H9 (cell line): ENCODE measurements around the gene SNX32. TPM values are rescaled to one million over a fixed set of nuclear protein-coding genes. Genes with fewer than 3 reads are reported as not detected.

Source experiments
- DNase-seq: peaks from one replicate; pipeline ENCODE4 v3.0.0-alpha.2; 2017
- H2AFZ ChIP-seq: one replicate; pipeline ENCODE4 v1.6.1; 2013; ENCODE audit warnings: mild to moderate bottlenecking, low read length, control low read depth, moderate library complexity
- H2AK5ac ChIP-seq: 2 replicates; pipeline ENCODE4 v1.6.1; 2013; ENCODE audit warnings: low read length, control low read depth, mixed read lengths; ENCODE audit not compliant: insufficient read length
- H2BK120ac ChIP-seq: one replicate; pipeline ENCODE4 v1.6.1; 2013; ENCODE audit warnings: low read depth, mild to moderate bottlenecking, low read length, control low read depth, inconsistent platforms; ENCODE audit not compliant: poor library complexity, severe bottlenecking
- H2BK12ac ChIP-seq: 2 replicates; pipeline ENCODE4 v1.6.1; 2013; ENCODE audit warnings: low read length, control low read depth, mixed read lengths, low read depth; ENCODE audit not compliant: insufficient read length
- H2BK15ac ChIP-seq: 2 replicates; pipeline ENCODE4 v1.6.1; 2013; ENCODE audit warnings: low read depth, low read length, control low read depth
- H2BK20ac ChIP-seq: one replicate; pipeline ENCODE4 v1.6.1; 2013; ENCODE audit warnings: low read depth, mild to moderate bottlenecking, low read length, control low read depth, inconsistent platforms; ENCODE audit not compliant: poor library complexity, severe bottlenecking
- H2BK5ac ChIP-seq: 2 replicates; pipeline ENCODE4 v1.6.1; 2013; ENCODE audit warnings: low read length, control low read depth, mixed read lengths; ENCODE audit not compliant: insufficient read length
- H3K14ac ChIP-seq: 2 replicates; pipeline ENCODE4 v1.6.1; 2013; ENCODE audit warnings: low read length, control low read depth; ENCODE audit not compliant: insufficient read depth
- H3K18ac ChIP-seq: 2 replicates; pipeline ENCODE4 v1.6.1; 2013; ENCODE audit warnings: low read depth, mild to moderate bottlenecking, mixed read lengths, low read length, control low read depth; ENCODE audit not compliant: insufficient read length
- H3K23ac ChIP-seq: 2 replicates; pipeline ENCODE4 v1.6.1; 2013; ENCODE audit warnings: low read length, control low read depth, mixed read lengths, low read depth; ENCODE audit not compliant: insufficient read length
- H3K23me2 ChIP-seq: 2 replicates; pipeline ENCODE4 v1.6.1; 2013; ENCODE audit warnings: low read depth, mild to moderate bottlenecking, mixed read lengths, low read length, control low read depth; ENCODE audit not compliant: insufficient read length, poor library complexity, severe bottlenecking
- H3K27ac ChIP-seq: 2 replicates; pipeline ENCODE4 v1.5.1; 2013; ENCODE audit warnings: low read length, control low read depth, mixed read lengths, low read depth; ENCODE audit not compliant: insufficient read length
- H3K27me3 ChIP-seq: 2 replicates; pipeline ENCODE4 v1.6.1; 2013; ENCODE audit warnings: low read length, control low read depth, inconsistent platforms; ENCODE audit not compliant: insufficient read depth
- H3K4ac ChIP-seq: 2 replicates; pipeline ENCODE4 v1.6.1; 2013; ENCODE audit warnings: low read depth, mild to moderate bottlenecking, control low read depth, inconsistent platforms, low read length, moderate library complexity
- H3K4me1 ChIP-seq: 2 replicates; pipeline ENCODE4 v1.6.1; 2013; ENCODE audit warnings: low read length, control low read depth, inconsistent platforms; ENCODE audit not compliant: insufficient read depth
- H3K4me2 ChIP-seq: 2 replicates; pipeline ENCODE4 v1.6.1; 2013; ENCODE audit warnings: low read length, control low read depth, mixed read lengths; ENCODE audit not compliant: insufficient read length, insufficient read depth
- H3K56ac ChIP-seq: 2 replicates; pipeline ENCODE4 v1.6.1; 2013; ENCODE audit warnings: low read depth, mild to moderate bottlenecking, mixed read lengths, low read length, control low read depth; ENCODE audit not compliant: insufficient read length
- H3K79me1 ChIP-seq: 2 replicates; pipeline ENCODE4 v1.6.1; 2013; ENCODE audit warnings: low read depth, mild to moderate bottlenecking, moderate library complexity, low read length, control low read depth, inconsistent platforms; ENCODE audit not compliant: insufficient read depth, poor library complexity, severe bottlenecking
- H3K79me2 ChIP-seq: 2 replicates; pipeline ENCODE4 v1.6.1; 2013; ENCODE audit warnings: low read length, control low read depth, inconsistent platforms; ENCODE audit not compliant: insufficient read depth
- H3K9ac ChIP-seq: 2 replicates; pipeline ENCODE4 v1.6.1; 2013; ENCODE audit warnings: low read length, control low read depth, mixed read lengths; ENCODE audit not compliant: insufficient read length; ENCODE audit errors: extremely low read depth
- H3K9me3 ChIP-seq: one replicate; pipeline ENCODE4 v1.6.1; 2013; ENCODE audit warnings: low read depth, low read length, inconsistent platforms; ENCODE audit not compliant: control insufficient read depth
- H3T11ph ChIP-seq: one replicate; pipeline ENCODE4 v1.6.1; 2013; ENCODE audit warnings: mild to moderate bottlenecking, low read length, control low read depth, inconsistent platforms
- H4K20me1 ChIP-seq: one replicate; pipeline ENCODE4 v1.6.1; 2013; ENCODE audit not compliant: control insufficient read depth, insufficient read length, insufficient read depth
- H4K5ac ChIP-seq: 2 replicates; pipeline ENCODE4 v1.6.1; 2013; ENCODE audit warnings: low read depth, mild to moderate bottlenecking, mixed read lengths, low read length, control low read depth; ENCODE audit not compliant: insufficient read length
- H4K8ac ChIP-seq: replicated peaks from 2 replicates; pipeline ENCODE4 v1.6.1; 2013; ENCODE audit warnings: low read length, control low read depth, mixed read lengths, low read depth; ENCODE audit not compliant: insufficient read length
- H4K91ac ChIP-seq: 2 replicates; pipeline ENCODE4 v1.6.1; 2013; ENCODE audit warnings: low read depth, mild to moderate bottlenecking, moderate library complexity, mixed read lengths, low read length, control low read depth; ENCODE audit not compliant: insufficient read length
- H3K27ac Mint-ChIP-seq, 3 experiments: 2 replicates in 2 of 3; 3 replicates in 1 of 3; pipeline ENCODE4 v1.8.0; 2020 to 2021; ENCODE audit warnings: mixed read lengths in 3 of 3, mild to moderate bottlenecking in 1 of 3, moderate library complexity in 1 of 3
- H3K27me3 Mint-ChIP-seq: 2 replicates; pipeline ENCODE4 v1.8.0; 2021; ENCODE audit warnings: low read depth, mild to moderate bottlenecking, moderate library complexity, mixed read lengths
- H3K36me3 Mint-ChIP-seq, 3 experiments: 2 replicates in 2 of 3; 3 replicates in 1 of 3; pipeline ENCODE4 v1.8.0; 2020 to 2021; ENCODE audit warnings: low read depth in 3 of 3, mixed read lengths in 3 of 3; ENCODE audit not compliant: insufficient read depth in 1 of 3
- H3K4me1 Mint-ChIP-seq, 2 experiments: 2 replicates each; pipeline ENCODE4 v1.8.0; 2020; ENCODE audit warnings: mixed read lengths in 2 of 2
- H3K4me3 Mint-ChIP-seq, 2 experiments: 2 replicates in 1 of 2; 3 replicates in 1 of 2; pipeline ENCODE4 v1.8.0; 2020 to 2021; ENCODE audit warnings: mild to moderate bottlenecking in 2 of 2, mixed read lengths in 2 of 2, moderate library complexity in 1 of 2
- H3K9me3 Mint-ChIP-seq, 2 experiments: 2 replicates in 1 of 2; 3 replicates in 1 of 2; pipeline ENCODE4 v1.8.0; 2020; ENCODE audit warnings: mild to moderate bottlenecking in 2 of 2, mixed read lengths in 2 of 2, moderate library complexity in 1 of 2
- WGBS: extraction: QIAGEN DNeasy Blood & Tissue Kit; methylation state at CpG from one replicate; pipeline ENCODE4 v1.1.7; 2013; ENCODE audit warnings: missing lambda C conversion rate, low lambda C conversion rate, mixed read lengths; ENCODE audit not compliant: insufficient read length; ENCODE audit errors: extremely low coverage; 5-methylcytosine and 5-hydroxymethylcytosine counted together
- total RNA-seq: library from RNA; stranded (reverse); gene quantifications from 2 replicates; pipeline ENCODE4 v1.2.1, GENCODE V29; 2021
- TF ChIP-seq, protein P1 (sequence below): fragments of 200-600 bp; sonication (generic); conservative IDR thresholded peaks from 3 replicates; pipeline ENCODE4 v1.8.0; 2021; ENCODE audit warnings: antibody characterized with exemption, mild to moderate bottlenecking

The SNX32 gene
- total RNA-seq, 1 experiment from 2014 or later: 1.2 TPM

DNA sequence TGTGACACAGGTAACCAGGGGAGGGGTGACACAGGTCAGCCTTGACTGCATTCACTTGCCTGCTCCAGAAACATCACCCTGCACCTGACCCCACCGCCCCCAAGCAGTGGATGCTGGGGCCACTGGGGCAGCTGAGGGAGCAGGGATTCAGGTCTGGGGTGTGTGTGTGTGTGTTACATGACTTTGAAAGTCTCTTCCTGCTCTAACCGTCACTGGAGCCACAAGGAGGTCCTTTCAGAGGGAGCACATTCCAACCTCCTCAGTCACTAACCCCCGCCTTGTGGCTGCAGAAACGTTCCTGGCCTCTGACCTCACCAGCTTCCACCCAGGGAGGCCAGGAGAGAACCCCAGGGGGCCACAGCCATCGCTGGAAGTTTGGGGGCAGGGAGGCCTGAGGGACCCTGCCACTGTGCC, 69.3 kb downstream of the SNX32 start:
- no peaks in the 10 kb centered on the region for H3K9me3 ChIP-seq
- no peaks in the 10 kb centered on the region for H3K79me2 ChIP-seq
- H3K27me3 ChIP-seq: peaks cover 17% of the 10 kb centered on the region; the same call in 1 of the 2 replicates
- H3K18ac ChIP-seq: no peak overlapping the region
- no peaks in the 10 kb centered on the region for H3K4me1 ChIP-seq
- H4K5ac ChIP-seq: no peak overlapping the region
- H3K4me3 Mint-ChIP-seq: no peak overlapping the region; a peak in 1 of 5 replicates
- H3K23ac ChIP-seq: no peak overlapping the region
- H3K36me3 Mint-ChIP-seq: no peaks in the 10 kb centered on the region
- no peak overlapping the region for H3K4ac ChIP-seq
- no peak overlapping the region for H2BK120ac ChIP-seq
- H3K27ac Mint-ChIP-seq: no peak overlapping the region
- no peaks in the 10 kb centered on the region; a peak in 1 of 5 replicates for H3K9me3 Mint-ChIP-seq
- H2BK20ac ChIP-seq: no peak overlapping the region
- no peaks in the 10 kb centered on the region for H4K20me1 ChIP-seq
- no peak overlapping the region for H3K4me2 ChIP-seq
- no peak overlapping the region for H3T11ph ChIP-seq
- H3K56ac ChIP-seq: no peak overlapping the region
- peaks cover 14 to 17% of the 10 kb centered on the region in 2 experiments for H3K4me1 Mint-ChIP-seq
- H3K79me1 ChIP-seq: no peaks in the 10 kb centered on the region
- no peak overlapping the region for H4K8ac ChIP-seq
- no peak overlapping the region for H2AK5ac ChIP-seq
- H2BK5ac ChIP-seq: no peak overlapping the region
- peaks cover 9% of the 10 kb centered on the region for H3K23me2 ChIP-seq
- peak; percentile 70 for DNase-seq
- H3K27ac ChIP-seq: no peak overlapping the region
- no peak overlapping the region for H3K9ac ChIP-seq
- H2BK12ac ChIP-seq: no peak overlapping the region
- no peak overlapping the region for H2AFZ ChIP-seq
- H4K91ac ChIP-seq: no peak overlapping the region
- peaks cover 88% of the 10 kb centered on the region for H3K27me3 Mint-ChIP-seq
- no peak overlapping the region for H3K14ac ChIP-seq
- WGBS: no CpG with 5 or more reads among the region's 5 CpGs
- TF ChIP-seq, protein P1, sequence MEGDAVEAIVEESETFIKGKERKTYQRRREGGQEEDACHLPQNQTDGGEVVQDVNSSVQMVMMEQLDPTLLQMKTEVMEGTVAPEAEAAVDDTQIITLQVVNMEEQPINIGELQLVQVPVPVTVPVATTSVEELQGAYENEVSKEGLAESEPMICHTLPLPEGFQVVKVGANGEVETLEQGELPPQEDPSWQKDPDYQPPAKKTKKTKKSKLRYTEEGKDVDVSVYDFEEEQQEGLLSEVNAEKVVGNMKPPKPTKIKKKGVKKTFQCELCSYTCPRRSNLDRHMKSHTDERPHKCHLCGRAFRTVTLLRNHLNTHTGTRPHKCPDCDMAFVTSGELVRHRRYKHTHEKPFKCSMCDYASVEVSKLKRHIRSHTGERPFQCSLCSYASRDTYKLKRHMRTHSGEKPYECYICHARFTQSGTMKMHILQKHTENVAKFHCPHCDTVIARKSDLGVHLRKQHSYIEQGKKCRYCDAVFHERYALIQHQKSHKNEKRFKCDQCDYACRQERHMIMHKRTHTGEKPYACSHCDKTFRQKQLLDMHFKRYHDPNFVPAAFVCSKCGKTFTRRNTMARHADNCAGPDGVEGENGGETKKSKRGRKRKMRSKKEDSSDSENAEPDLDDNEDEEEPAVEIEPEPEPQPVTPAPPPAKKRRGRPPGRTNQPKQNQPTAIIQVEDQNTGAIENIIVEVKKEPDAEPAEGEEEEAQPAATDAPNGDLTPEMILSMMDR: no peak
- no peak overlapping the region for H2BK15ac ChIP-seq

Other genes with a start within 250 kb of the SNX32 start
- 1.8 and 2.8 TPM in 2 replicates for gene KCNK7, start 238.2 kb upstream of the SNX32 start, total RNA-seq
- gene MAP3K11, start 219.7 kb upstream of the SNX32 start, total RNA-seq: 57.9 and 61.1 TPM in 2 replicates
- 48.3 and 50.5 TPM in 2 replicates for gene PCNX3, start 218.2 kb upstream of the SNX32 start, total RNA-seq
- 32.0 and 37.4 TPM in 2 replicates for gene SIPA1, start 195.9 kb upstream of the SNX32 start, total RNA-seq
- 43.3 and 48.8 TPM in 2 replicates for gene RELA, start 171.0 kb upstream of the SNX32 start, total RNA-seq
- 56.7 and 57.4 TPM in 2 replicates for gene KAT5, start 121.7 kb upstream of the SNX32 start, total RNA-seq
- gene RNASEH2C, start 113.2 kb upstream of the SNX32 start, total RNA-seq: 53.8 and 57.7 TPM in 2 replicates
- gene AP5B1, start 53.0 kb upstream of the SNX32 start, total RNA-seq: 9.4 and 9.6 TPM in 2 replicates
- gene OVOL1, start 46.9 kb upstream of the SNX32 start, total RNA-seq: 5.1 and 5.7 TPM in 2 replicates
- gene CFL1, start 24.2 kb downstream of the SNX32 start, total RNA-seq: 1,107 and 1,147 TPM in 2 replicates
- 45.0 and 49.2 TPM in 2 replicates for gene MUS81, start 26.5 kb downstream of the SNX32 start, total RNA-seq
- 22.9 and 26.2 TPM in 2 replicates for gene EFEMP2, start 38.8 kb downstream of the SNX32 start, total RNA-seq
- not detected in 2 replicates for gene CTSW, start 45.9 kb downstream of the SNX32 start, total RNA-seq
- 86.8 and 87.0 TPM in 2 replicates for gene FIBP, start 54.5 kb downstream of the SNX32 start, total RNA-seq
- 23.3 and 23.4 TPM in 2 replicates for gene CCDC85B, start 56.7 kb downstream of the SNX32 start, total RNA-seq
- gene FOSL1, start 66.4 kb downstream of the SNX32 start, total RNA-seq: 33.7 and 36.1 TPM in 2 replicates
- gene C11orf68, start 85.1 kb downstream of the SNX32 start, total RNA-seq: 14.0 and 15.7 TPM in 2 replicates
- gene DRAP1, start 85.5 kb downstream of the SNX32 start, total RNA-seq: 101 and 105 TPM in 2 replicates
- 2.2 and 3.1 TPM in 2 replicates for gene TSGA10IP, start 111.5 kb downstream of the SNX32 start, total RNA-seq
- gene SART1, start 127.8 kb downstream of the SNX32 start, total RNA-seq: 52.0 and 57.8 TPM in 2 replicates
- gene EIF1AD, start 168.2 kb downstream of the SNX32 start, total RNA-seq: 46.7 and 52.6 TPM in 2 replicates
- gene BANF1, start 168.5 kb downstream of the SNX32 start, total RNA-seq: 346 and 359 TPM in 2 replicates
- gene CST6, start 178.0 kb downstream of the SNX32 start, total RNA-seq: not detected in 2 replicates
- not detected in 2 replicates for gene CATSPER1, start 192.5 kb downstream of the SNX32 start, total RNA-seq
- 17.2 and 19.8 TPM in 2 replicates for gene GAL3ST3, start 215.2 kb downstream of the SNX32 start, total RNA-seq
- 237 and 248 TPM in 2 replicates for gene SF3B2, start 218.4 kb downstream of the SNX32 start, total RNA-seq
- 28.7 and 35.5 TPM in 2 replicates for gene PACS1, start 236.3 kb downstream of the SNX32 start, total RNA-seq